MCF 10A (cell line): Measurements from ENCODE around the gene DENND1C. TPM values are rescaled to one million over a fixed set of nuclear protein-coding genes. Genes with fewer than 3 reads are reported as not detected.
"Not testable (repeated sequence)": the region's sequence is repeated elsewhere in the genome, so short reads cannot be mapped to it uniquely, and the experiment has no call there.

Experiments used
- BruUV-seq: library from RNA; stranded (reverse); fragments of 400-500 nt; replicated peaks from 2 replicates; lab custom pipeline; 2021; lab: Mats Ljungman, UMichigan
- CTCF ChIA-PET: fragments of 300-600 bp; sonication (Branson Sonifier 250); formaldehyde crosslinking; extraction: SDS; loops from one replicate; lab custom pipeline; 2021; ENCODE audit warnings: antibody characterized with exemption, inconsistent platforms; lab: Yijun Ruan, JAX
- POLR2A ChIA-PET: fragments of 300-600, 350-650 bp; sonication (Branson Sonifier 250); formaldehyde crosslinking; extraction: SDS; loops from one replicate; lab custom pipeline; 2020; ENCODE audit warnings: antibody characterized with exemption, inconsistent platforms; lab: Yijun Ruan, JAX
- DNase-seq: peaks from one replicate; pipeline ENCODE4 v3.0.0-alpha.2; 2018; ENCODE audit not compliant: unreplicated experiment
- H3K27ac Mint-ChIP-seq: one replicate; pipeline ENCODE4 v1.8.0; 2022; ENCODE audit warnings: mild to moderate bottlenecking, low read depth, mixed read lengths; ENCODE audit not compliant: unreplicated experiment
- H3K27me3 Mint-ChIP-seq: one replicate; pipeline ENCODE4 v1.8.0; 2022; ENCODE audit warnings: mixed read lengths; ENCODE audit not compliant: insufficient read depth, unreplicated experiment
- H3K36me3 Mint-ChIP-seq: one replicate; pipeline ENCODE4 v1.8.0; 2022; ENCODE audit warnings: mild to moderate bottlenecking, moderate library complexity, mixed read lengths; ENCODE audit not compliant: insufficient read depth, unreplicated experiment
- H3K4me1 Mint-ChIP-seq: one replicate; pipeline ENCODE4 v1.8.0; 2022; ENCODE audit warnings: mixed read lengths; ENCODE audit not compliant: insufficient read depth, unreplicated experiment
- H3K4me3 Mint-ChIP-seq: one replicate; pipeline ENCODE4 v1.8.0; 2022; ENCODE audit warnings: mild to moderate bottlenecking, moderate library complexity, mixed read lengths; ENCODE audit not compliant: unreplicated experiment
- H3K9me3 Mint-ChIP-seq: one replicate; pipeline ENCODE4 v1.8.0; 2022; ENCODE audit warnings: mixed read lengths; ENCODE audit not compliant: unreplicated experiment
- CTCF ChIP-seq: fragments of 200-600 bp; IDR thresholded peaks from one replicate; pipeline ENCODE4 v1.8.0; 2022; ENCODE audit warnings: antibody characterized with exemption, mild to moderate bottlenecking; ENCODE audit not compliant: unreplicated experiment
- intact Hi-C: fragments of 100-400 bp; cut with micrococcal nuclease; formaldehyde crosslinking; loops from 2 replicates; pipeline ENCODE4 v1.14.1; 2022
- total RNA-seq: library from RNA; stranded (reverse); gene quantifications from 2 replicates; pipeline ENCODE4 v1.2.3, GENCODE V29; 2022

Gene DENND1C
- total RNA-seq, 1 experiment from 2014 or later, result not detected

GRCh38 chr19:6429419-6430221 is 52.0 kb downstream of the DENND1C start:
- intact Hi-C loops, result no loop called here
- H3K9me3 Mint-ChIP-seq, result no peaks in the 10 kb centered on the region

DNA sequence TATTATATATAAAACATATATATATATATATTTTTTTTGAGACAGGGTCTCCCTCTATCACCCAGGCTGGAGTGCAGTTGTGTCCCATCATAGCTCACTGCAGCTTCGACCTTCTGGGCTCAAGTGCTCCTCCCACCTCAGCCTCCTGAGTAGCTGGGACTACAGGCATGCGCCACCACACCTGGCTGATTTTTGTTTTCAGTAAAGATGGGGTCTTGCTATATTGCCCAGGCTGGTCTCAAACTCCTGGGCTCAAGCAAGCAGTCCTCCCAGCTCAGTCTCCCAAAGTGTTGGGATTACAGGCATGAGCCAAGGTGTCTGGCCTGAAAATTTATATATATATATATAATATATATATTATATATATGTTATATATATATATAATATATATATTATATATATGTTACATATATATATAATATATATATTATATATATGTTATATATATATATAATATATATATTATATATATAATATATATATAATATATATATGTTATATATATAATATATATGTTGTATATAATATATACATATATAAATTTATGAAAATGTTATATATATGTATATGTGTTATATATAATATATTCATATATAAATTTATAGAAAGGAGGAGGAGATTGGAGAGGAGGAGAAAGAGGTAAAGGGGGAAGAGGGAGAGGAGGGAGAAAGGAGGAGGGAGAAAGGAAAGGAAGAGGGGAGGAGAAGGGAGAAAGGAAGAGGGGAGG is 52.7 kb downstream of the DENND1C start:
- POLR2A ChIA-PET, H3K4me1 Mint-ChIP-seq, H3K36me3 Mint-ChIP-seq, DNase-seq, H3K27me3 Mint-ChIP-seq, intact Hi-C loops, H3K27ac Mint-ChIP-seq, BruUV-seq, H3K9me3 Mint-ChIP-seq: not testable (repeated sequence)
- peak overlapping the region; percentile 50 for H3K4me3 Mint-ChIP-seq
- CTCF ChIA-PET, result interaction anchor here (0.6 kb wide), 1 partner anchor 299 kb away, joined by 3 read pairs; no protein-coding TSS in a partner anchor

More at GRCh38 chr19:6429419-6430221, 52.0 kb downstream of the DENND1C start:
- H3K27ac Mint-ChIP-seq, result no peak overlapping the region
- no TSS peak for BruUV-seq
- H3K4me1 Mint-ChIP-seq, result peaks cover 6% of the 10 kb centered on the region
- no peak for DNase-seq
- POLR2A ChIA-PET, result no interaction called here
- H3K27me3 Mint-ChIP-seq, result no peaks in the 10 kb centered on the region
- no peaks in the 10 kb centered on the region for H3K36me3 Mint-ChIP-seq
- TF ChIP-seq CTCF, result no peak
- CTCF ChIA-PET, result no interaction called here
- peak overlapping the region; percentile 50 for H3K4me3 Mint-ChIP-seq

DNA sequence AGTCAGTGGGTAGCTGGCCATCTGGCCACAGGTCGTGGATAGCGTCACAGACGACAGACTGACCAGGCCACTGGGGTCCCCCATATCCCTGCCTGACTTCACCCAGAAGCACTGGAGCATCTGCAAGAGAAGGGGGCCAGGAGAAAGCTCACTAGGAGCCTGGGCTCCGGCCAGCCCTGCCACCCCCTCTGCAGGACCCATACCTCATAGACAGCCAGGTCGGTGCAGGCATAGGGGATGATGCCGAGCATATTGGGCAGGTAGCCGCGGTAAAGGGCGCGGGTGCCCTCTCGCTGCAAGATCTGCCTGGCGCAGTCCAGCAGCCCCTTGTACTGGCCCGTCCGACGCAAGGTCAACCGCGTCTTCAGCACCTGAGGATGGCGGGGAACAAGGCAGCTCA is 54.5 kb downstream of the DENND1C start:
- Mint-ChIP-seq H3K27ac (no peak overlapping the region), H3K4me1 (peaks cover 20% of the 10 kb centered on the region), H3K36me3 (peaks cover 9% of the 10 kb centered on the region), H3K4me3 (no peak overlapping the region), H3K27me3 (no peaks in the 10 kb centered on the region), H3K9me3 (no peaks in the 10 kb centered on the region)
- ChIA-PET POLR2A (interaction anchor here (0.6 kb wide), 1 partner anchor 36 kb away, joined by 3 read pairs; no protein-coding TSS in a partner anchor), CTCF (no interaction called here)
- BruUV-seq, result no TSS peak
- intact Hi-C loops, result no loop called here
- TF ChIP-seq CTCF, result no peak
- no peak for DNase-seq

GRCh38 chr19:6425732-6426620 is 55.6 kb downstream of the DENND1C start:
- CTCF ChIA-PET, result interaction anchor here (0.6 kb wide), 1 partner anchor 18 kb away, joined by 3 read pairs; no protein-coding TSS in a partner anchor
- H3K27me3 Mint-ChIP-seq, result no peaks in the 10 kb centered on the region
- BruUV-seq, result TSS peak; percentile 90

More at GRCh38 chr19:6425732-6426620, 55.6 kb downstream of the DENND1C start:
- no peaks in the 10 kb centered on the region for H3K9me3 Mint-ChIP-seq
- peak; percentile 30 for DNase-seq
- intact Hi-C loops, result no loop called here
- no peak for TF ChIP-seq CTCF
- POLR2A ChIA-PET, result interaction anchor here (0.6 to 2.7 kb wide), 10 partner anchors 8 to 706 kb away, joined by 3 to 9 read pairs (median 4); partner anchors contain the start of genes CATSPERD, CLPP, LONP1 and SLC25A23
- peak overlapping the region; percentile 98 for H3K27ac Mint-ChIP-seq
- H3K4me3 Mint-ChIP-seq, result peak overlapping the region; percentile 87
- peaks cover 21% of the 10 kb centered on the region for H3K36me3 Mint-ChIP-seq
- H3K4me1 Mint-ChIP-seq, result peaks cover 20% of the 10 kb centered on the region
